Hepatocyte (in vitro differentiated cells): ENCODE measurements around the gene NPTX1. TPM values are rescaled to one million over a fixed set of nuclear protein-coding genes. Genes with fewer than 3 reads are reported as not detected.

ENCODE experiments used
- DNase-seq: peaks from one replicate; pipeline ENCODE4 v3.0.0-alpha.2; 2016; ENCODE audit warnings: low spot score
- H2AFZ ChIP-seq: fragments of 200-600 bp; sonication (generic); 2 replicates; pipeline ENCODE4 v1.6.0; 2016; ENCODE audit warnings: antibody characterized with exemption, mild to moderate bottlenecking
- H3K27ac ChIP-seq: fragments of 200-600 bp; sonication (generic); 2 replicates; pipeline ENCODE4 v1.5.1; 2016; ENCODE audit warnings: mild to moderate bottlenecking
- H3K27me3 ChIP-seq: fragments of 200-600 bp; sonication (generic); 2 replicates; pipeline ENCODE4 v1.6.1; 2016
- H3K36me3 ChIP-seq: fragments of 200-600 bp; sonication (generic); replicated peaks from 2 replicates; pipeline ENCODE4 v1.5.1; 2016; ENCODE audit warnings: low read depth; ENCODE audit not compliant: insufficient read depth
- H3K4me1 ChIP-seq: fragments of 200-600 bp; sonication (generic); 2 replicates; pipeline ENCODE4 v1.5.1; 2016; ENCODE audit warnings: mild to moderate bottlenecking, moderate library complexity; ENCODE audit not compliant: insufficient read depth
- H3K4me2 ChIP-seq: fragments of 200-600 bp; sonication (generic); 2 replicates; pipeline ENCODE4 v1.6.0; 2016
- H3K4me3 ChIP-seq: fragments of 200-600 bp; sonication (generic); 2 replicates; pipeline ENCODE4 v1.5.1; 2016; ENCODE audit warnings: mild to moderate bottlenecking
- H3K79me2 ChIP-seq: fragments of 200-600 bp; sonication (generic); 2 replicates; pipeline ENCODE4 v1.6.0; 2017; ENCODE audit warnings: mild to moderate bottlenecking
- H3K9me2 ChIP-seq: fragments of 200-600 bp; sonication (generic); replicated peaks from 2 replicates; pipeline ENCODE4 v1.6.0; 2017; ENCODE audit warnings: mild to moderate bottlenecking; ENCODE audit not compliant: insufficient read depth
- H3K9me3 ChIP-seq: fragments of 200-600 bp; sonication (generic); 2 replicates; pipeline ENCODE4 v1.5.1; 2016; ENCODE audit warnings: low read depth, mild to moderate bottlenecking
- H4K20me1 ChIP-seq: fragments of 200-600 bp; sonication (generic); 2 replicates; pipeline ENCODE4 v1.6.0; 2016; ENCODE audit warnings: mild to moderate bottlenecking; ENCODE audit not compliant: insufficient read depth, poor library complexity, severe bottlenecking
- EZH2 ChIP-seq: fragments of 200-600 bp; sonication (generic); IDR thresholded peaks from 2 replicates; pipeline ENCODE4 v1.6.1; 2016; ENCODE audit warnings: antibody characterized with exemption, mild to moderate bottlenecking, borderline replicate concordance
- EZH2phosphoT487 ChIP-seq: fragments of 200-600 bp; sonication (generic); IDR thresholded peaks from one replicate; pipeline ENCODE4 v1.6.1; 2018; ENCODE audit warnings: antibody characterized with exemption, mild to moderate bottlenecking, low read depth, moderate library complexity; ENCODE audit not compliant: unreplicated experiment, severe bottlenecking
- WGBS: methylation state at CpG from one replicate; pipeline ENCODE4 v1.1.6; 2016; ENCODE audit warnings: low lambda C conversion rate; ENCODE audit errors: missing lambda C conversion rate; 5-methylcytosine and 5-hydroxymethylcytosine counted together
- polyA plus RNA-seq: library from polyadenylated mRNA; unstranded; fragments of >200 nt; fragmentation: Nextera tagmentation; extraction: Ambion mirVana; gene quantifications from 2 replicates; pipeline ENCODE4 v1.2.1, GENCODE V29; 2016
- total RNA-seq: library from RNA; depleted of rRNA; stranded (reverse); fragments of >200 nt; gene quantifications from 2 replicates; pipeline ENCODE4 v1.2.3, GENCODE V29; 2014
- TF ChIP-seq, protein P1 (sequence below): fragments of 200-600 bp; sonication (generic); IDR thresholded peaks from 2 replicates; pipeline ENCODE4 v1.5.1; 2016; ENCODE audit warnings: antibody characterized with exemption, mild to moderate bottlenecking; ENCODE audit not compliant: poor library complexity

Gene NPTX1
- total and polyA plus RNA-seq, 2 experiments from 2014 or later = 0.70 to 2.1 TPM

DNA sequence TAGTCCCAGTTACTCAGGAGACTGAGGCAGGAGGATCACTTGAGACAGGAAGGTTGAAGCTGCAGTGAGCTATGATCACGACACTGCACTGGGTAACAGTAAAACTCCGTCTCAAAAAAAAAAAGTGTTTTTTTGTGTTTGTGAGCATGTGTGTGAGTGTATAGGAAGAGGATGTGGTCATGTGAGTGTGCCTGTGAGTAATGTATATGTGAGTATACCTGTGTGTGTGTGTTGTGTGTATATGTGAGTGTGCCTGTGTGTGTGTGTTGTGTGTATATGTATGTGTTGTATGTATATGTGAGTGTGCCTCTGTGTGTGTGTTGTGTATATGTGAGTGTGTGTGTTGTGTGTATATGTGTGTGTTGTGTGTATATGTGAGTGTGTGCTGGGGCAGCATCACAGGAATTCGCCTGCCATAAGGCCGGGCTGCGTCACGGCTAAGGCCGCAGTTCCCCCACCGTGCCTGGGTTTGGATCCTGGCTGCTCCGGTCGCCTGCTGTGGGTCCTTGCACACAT lies 21.4 kb upstream of the NPTX1 start:
- Histone ChIP-seq H3K27me3 (peaks cover 3% of the 10 kb centered on the region), H3K9me2 (no peaks in the 10 kb centered on the region), H3K9me3 (no peaks in the 10 kb centered on the region), H3K36me3 (no peaks in the 10 kb centered on the region), H4K20me1 (no peaks in the 10 kb centered on the region), H3K79me2 (no peaks in the 10 kb centered on the region), H3K27ac (no peak overlapping the region), H3K4me2 (no peak overlapping the region), H2AFZ (no peak overlapping the region), H3K4me1 (no peaks in the 10 kb centered on the region), H3K4me3 (no peak overlapping the region)
- WGBS = 82% methylated on average over 10 of the region's 10 CpGs
- DNase-seq = no peak
- no peak for TF ChIP-seq EZH2phosphoT487
- no peak for TF ChIP-seq EZH2
- TF ChIP-seq, protein P1, sequence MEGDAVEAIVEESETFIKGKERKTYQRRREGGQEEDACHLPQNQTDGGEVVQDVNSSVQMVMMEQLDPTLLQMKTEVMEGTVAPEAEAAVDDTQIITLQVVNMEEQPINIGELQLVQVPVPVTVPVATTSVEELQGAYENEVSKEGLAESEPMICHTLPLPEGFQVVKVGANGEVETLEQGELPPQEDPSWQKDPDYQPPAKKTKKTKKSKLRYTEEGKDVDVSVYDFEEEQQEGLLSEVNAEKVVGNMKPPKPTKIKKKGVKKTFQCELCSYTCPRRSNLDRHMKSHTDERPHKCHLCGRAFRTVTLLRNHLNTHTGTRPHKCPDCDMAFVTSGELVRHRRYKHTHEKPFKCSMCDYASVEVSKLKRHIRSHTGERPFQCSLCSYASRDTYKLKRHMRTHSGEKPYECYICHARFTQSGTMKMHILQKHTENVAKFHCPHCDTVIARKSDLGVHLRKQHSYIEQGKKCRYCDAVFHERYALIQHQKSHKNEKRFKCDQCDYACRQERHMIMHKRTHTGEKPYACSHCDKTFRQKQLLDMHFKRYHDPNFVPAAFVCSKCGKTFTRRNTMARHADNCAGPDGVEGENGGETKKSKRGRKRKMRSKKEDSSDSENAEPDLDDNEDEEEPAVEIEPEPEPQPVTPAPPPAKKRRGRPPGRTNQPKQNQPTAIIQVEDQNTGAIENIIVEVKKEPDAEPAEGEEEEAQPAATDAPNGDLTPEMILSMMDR = no peak

DNA sequence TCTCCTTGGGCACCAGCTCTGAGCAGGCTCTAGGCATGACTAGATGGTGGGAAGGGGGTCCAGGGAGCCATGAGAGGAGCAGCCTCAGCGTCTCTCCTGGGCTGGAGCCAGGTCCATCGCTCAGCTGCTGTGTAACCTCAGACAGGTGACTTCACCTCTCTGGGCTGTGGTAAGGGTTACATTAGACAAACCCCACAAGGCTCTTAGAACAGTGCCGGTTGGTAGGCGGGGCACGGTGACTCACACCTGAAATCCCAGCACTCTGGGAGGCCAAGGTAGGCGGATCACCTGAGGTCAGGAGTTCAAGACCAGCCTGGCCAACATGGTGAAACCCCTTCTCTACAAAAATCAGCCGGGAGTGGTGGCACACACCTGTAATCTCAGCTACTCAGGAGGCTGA lies 18.1 kb upstream of the NPTX1 start:
- H3K4me3 ChIP-seq = no peak overlapping the region
- WGBS = 75% methylated on average over 7 of the region's 7 CpGs
- no peak overlapping the region for H3K27ac ChIP-seq
- H3K9me3 ChIP-seq = no peaks in the 10 kb centered on the region
- H3K79me2 ChIP-seq = no peaks in the 10 kb centered on the region
- TF ChIP-seq, protein P1 = no peak
- TF ChIP-seq EZH2 = no peak
- TF ChIP-seq EZH2phosphoT487 = no peak
- H3K4me1 ChIP-seq = peaks cover 3% of the 10 kb centered on the region
- no peak overlapping the region for H2AFZ ChIP-seq
- no peaks in the 10 kb centered on the region for H3K36me3 ChIP-seq
- H4K20me1 ChIP-seq = no peaks in the 10 kb centered on the region
- H3K9me2 ChIP-seq = no peaks in the 10 kb centered on the region
- no peak for DNase-seq
- peaks cover 3% of the 10 kb centered on the region for H3K27me3 ChIP-seq
- no peak overlapping the region for H3K4me2 ChIP-seq

DNA sequence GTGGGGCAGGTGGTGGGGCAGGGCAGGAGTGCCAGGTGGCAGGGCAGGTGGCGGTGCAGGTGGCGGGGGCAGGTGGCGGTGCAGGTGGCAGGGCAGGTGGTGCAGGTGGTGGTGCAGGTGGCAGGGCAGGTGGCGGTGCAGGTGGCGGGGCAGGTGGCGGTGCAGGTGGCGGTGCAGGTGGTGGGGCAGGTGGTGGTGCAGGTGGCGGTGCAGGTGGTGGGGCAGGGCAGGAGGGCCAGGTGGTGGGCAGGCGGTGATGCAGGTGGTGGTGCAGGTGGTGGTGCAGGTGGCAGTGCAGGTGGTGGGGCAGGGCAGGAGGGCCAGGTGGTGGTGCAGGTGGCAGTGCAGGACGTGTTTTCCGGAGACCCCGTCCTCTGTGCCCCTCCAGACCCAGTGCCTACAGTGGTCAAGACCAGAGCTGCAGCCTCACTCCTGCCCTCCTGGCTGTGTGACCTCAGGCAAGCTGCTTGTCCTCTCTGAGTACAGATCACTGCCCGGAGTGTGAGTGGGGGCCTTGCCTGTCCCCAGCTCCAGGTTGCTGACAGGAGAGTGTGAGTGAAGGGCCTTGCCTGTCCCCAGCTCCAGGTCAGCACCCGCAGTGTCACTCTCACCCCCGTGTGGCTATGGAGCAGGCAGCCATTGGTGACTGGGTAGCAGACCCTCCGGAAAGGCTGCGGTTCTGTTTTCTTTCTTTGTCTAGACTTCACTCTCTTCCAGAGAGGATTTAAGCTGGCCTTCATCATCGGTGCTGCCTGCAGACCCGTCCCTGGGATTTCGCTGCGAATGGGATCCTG lies 16.1 kb upstream of the NPTX1 start:
- Histone ChIP-seq H4K20me1 (no peaks in the 10 kb centered on the region), H3K27ac (no peak overlapping the region), H3K27me3 (peaks cover 3% of the 10 kb centered on the region), H2AFZ (no peak overlapping the region), H3K9me2 (no peaks in the 10 kb centered on the region), H3K4me1 (peaks cover 3% of the 10 kb centered on the region), H3K79me2 (no peaks in the 10 kb centered on the region), H3K4me3 (no peak overlapping the region), H3K9me3 (no peaks in the 10 kb centered on the region), H3K36me3 (no peaks in the 10 kb centered on the region), H3K4me2 (no peak overlapping the region)
- no peak for DNase-seq
- TF ChIP-seq, protein P1 = no peak
- no peak for TF ChIP-seq EZH2phosphoT487
- TF ChIP-seq EZH2 = no peak
- 83% methylated on average over 13 of the region's 21 CpGs for WGBS
